Measurements from ENCODE around the gene SERTAD3.

SERTAD3 gene

DNA sequence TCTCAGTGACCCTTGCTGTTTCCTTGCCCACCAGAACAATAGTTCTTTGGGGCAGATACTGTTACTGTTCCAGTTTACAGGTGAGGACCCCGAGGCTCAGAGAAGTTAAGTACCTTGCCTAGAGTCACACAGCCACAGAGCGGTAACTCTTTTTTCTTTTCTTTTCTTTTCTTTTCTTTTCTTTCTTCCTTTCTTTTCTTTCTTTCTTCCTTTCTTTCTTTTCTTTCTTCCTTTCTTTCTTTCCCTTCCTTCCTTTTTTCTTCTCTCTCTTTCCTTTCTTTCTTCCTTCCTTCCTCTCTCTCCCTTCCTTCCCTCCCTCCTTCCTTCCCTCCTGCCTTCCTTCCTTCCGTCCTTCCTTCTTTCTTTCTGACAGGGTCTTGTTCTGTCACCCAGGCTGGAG, 26.1 kb downstream of the SERTAD3 start:
- peaks cover 14% of the 10 kb centered on the region for H3K36me3 ChIP-seq (ENCODE audit: control insufficient read depth, insufficient read depth, low read length)
- 95 to 96% methylated on average over 3 of the region's 3 CpGs for WGBS, 2 experiments (ENCODE audit: insufficient coverage in 2 of 2)
- H3K4me1 ChIP-seq (ENCODE audit: control insufficient read depth, insufficient read depth, low read length, poor library complexity, severe bottlenecking): peaks cover 40% of the 10 kb centered on the region
- H3K9me3 ChIP-seq (ENCODE audit: control insufficient read depth, low read length): no peaks in the 10 kb centered on the region
- no peak overlapping the region for H3K4me3 ChIP-seq (ENCODE audit: extremely low read depth, insufficient read depth, low read length, poor library complexity, severe bottlenecking)
- peak overlapping the region; percentile 71 for H3K27ac ChIP-seq (ENCODE audit: low read depth, low read length, severe bottlenecking)

DNA sequence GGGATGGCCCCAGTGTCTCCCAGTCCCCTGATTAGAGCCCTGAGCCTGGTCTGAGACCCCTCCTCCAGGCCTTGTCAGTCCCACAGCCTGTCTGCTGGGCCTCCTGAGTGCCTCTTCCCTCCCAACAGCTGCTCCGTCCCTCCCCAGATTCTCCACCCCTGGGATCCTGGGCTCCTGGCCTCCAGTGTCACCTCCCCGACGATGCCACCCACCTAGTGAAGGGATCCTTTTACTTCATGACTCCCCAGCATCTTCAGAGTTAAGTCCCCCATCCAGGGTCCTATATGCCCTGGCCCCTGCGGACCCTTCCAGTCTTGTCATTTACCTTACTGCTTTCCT, 26.5 kb downstream of the SERTAD3 start:
- WGBS, 2 experiments (ENCODE audit: insufficient coverage in 2 of 2): 87 to 90% methylated on average over 3 to 4 of the region's 4 CpGs
- no peak overlapping the region for H3K4me3 ChIP-seq (ENCODE audit: extremely low read depth, insufficient read depth, low read length, poor library complexity, severe bottlenecking)

DNA sequence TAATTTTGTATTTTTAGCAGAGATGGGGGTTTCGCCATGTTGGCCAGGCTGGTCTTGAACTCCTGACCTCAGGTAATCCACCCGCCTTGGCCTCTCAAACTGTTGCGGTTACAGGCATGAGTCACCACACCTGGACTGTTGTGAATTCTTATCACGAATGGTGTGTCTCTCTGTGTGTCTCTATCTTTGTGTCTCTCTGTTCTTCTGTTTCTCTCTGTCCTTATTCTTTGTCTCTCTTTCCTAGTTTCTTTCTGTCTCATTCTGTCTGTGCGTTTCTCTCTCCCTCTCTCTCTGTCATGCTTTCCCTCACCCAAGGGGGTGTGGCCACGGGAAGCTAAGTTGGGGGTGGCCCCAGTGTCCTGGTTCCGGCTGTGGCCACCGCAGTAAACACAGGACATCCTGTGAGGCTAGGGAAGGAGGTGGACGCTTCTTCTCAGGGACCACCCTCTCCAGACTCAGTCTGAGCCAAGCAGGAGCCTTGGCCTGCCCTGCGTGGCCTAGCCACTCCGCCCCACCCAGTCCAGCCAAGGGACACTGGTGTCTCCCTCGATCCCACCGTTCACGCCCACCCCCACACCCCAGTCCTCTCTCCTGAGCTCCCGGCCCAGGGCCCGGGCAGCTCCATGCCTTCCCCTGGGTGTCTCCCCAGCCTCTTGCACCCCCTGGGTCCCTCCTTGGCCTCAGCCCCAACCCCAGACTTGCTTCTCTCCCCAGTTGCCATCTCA, 27.1 kb downstream of the SERTAD3 start:
- peaks cover 5% of the 10 kb centered on the region for H3K36me3 ChIP-seq (ENCODE audit: control insufficient read depth, insufficient read depth, low read length)
- WGBS, 2 experiments (ENCODE audit: insufficient coverage in 2 of 2): 80 to 87% methylated on average over 11 to 12 of the region's 16 CpGs
- H3K27ac ChIP-seq (ENCODE audit: low read depth, low read length, severe bottlenecking): peak overlapping the region; percentile 71
- no peaks in the 10 kb centered on the region for H3K9me3 ChIP-seq (ENCODE audit: control insufficient read depth, low read length)
- H3K4me1 ChIP-seq (ENCODE audit: control insufficient read depth, insufficient read depth, low read length, poor library complexity, severe bottlenecking): peaks cover 30% of the 10 kb centered on the region
- no peak overlapping the region for H3K4me3 ChIP-seq (ENCODE audit: extremely low read depth, insufficient read depth, low read length, poor library complexity, severe bottlenecking)

More for the DNA sequence above, 26.5 kb downstream of the SERTAD3 start:
- Histone ChIP-seq H3K4me1 (ENCODE audit: control insufficient read depth, insufficient read depth, low read length, poor library complexity, severe bottlenecking) (peaks cover 36% of the 10 kb centered on the region), H3K9me3 (ENCODE audit: control insufficient read depth, low read length) (no peaks in the 10 kb centered on the region), H3K27ac (ENCODE audit: low read depth, low read length, severe bottlenecking) (peak overlapping the region; percentile 71), H3K36me3 (ENCODE audit: control insufficient read depth, insufficient read depth, low read length) (peaks cover 10% of the 10 kb centered on the region)

DNA sequence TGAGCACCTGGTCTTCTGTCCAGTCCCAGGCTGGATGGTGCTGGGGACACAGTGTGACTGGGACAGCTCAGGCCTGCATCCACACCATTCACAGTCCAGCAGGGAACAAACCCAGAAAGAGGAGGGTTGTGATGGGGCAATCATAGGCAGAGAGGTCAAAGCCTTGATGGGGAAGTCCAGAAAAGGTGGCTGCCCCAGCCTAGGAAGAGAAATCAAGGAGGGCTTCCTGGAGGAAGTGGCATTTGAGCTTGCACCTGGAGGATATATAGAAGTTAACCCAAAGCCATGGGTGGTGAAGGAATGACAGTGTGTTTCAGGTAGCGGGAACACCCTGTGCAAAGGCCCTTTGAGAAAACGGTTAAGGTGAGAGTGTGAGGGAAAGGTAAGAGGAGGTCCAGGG, 28.4 kb downstream of the SERTAD3 start:
- Histone ChIP-seq H3K4me1 (ENCODE audit: control insufficient read depth, insufficient read depth, low read length, poor library complexity, severe bottlenecking) (peaks cover 26% of the 10 kb centered on the region), H3K27ac (ENCODE audit: low read depth, low read length, severe bottlenecking) (no peak overlapping the region), H3K36me3 (ENCODE audit: control insufficient read depth, insufficient read depth, low read length) (no peaks in the 10 kb centered on the region), H3K4me3 (ENCODE audit: extremely low read depth, insufficient read depth, low read length, poor library complexity, severe bottlenecking) (no peak overlapping the region), H3K9me3 (ENCODE audit: control insufficient read depth, low read length) (no peaks in the 10 kb centered on the region)
- WGBS, 2 experiments (ENCODE audit: insufficient coverage in 2 of 2): 94 to 95% methylated on average over 2 of the region's 2 CpGs

DNA sequence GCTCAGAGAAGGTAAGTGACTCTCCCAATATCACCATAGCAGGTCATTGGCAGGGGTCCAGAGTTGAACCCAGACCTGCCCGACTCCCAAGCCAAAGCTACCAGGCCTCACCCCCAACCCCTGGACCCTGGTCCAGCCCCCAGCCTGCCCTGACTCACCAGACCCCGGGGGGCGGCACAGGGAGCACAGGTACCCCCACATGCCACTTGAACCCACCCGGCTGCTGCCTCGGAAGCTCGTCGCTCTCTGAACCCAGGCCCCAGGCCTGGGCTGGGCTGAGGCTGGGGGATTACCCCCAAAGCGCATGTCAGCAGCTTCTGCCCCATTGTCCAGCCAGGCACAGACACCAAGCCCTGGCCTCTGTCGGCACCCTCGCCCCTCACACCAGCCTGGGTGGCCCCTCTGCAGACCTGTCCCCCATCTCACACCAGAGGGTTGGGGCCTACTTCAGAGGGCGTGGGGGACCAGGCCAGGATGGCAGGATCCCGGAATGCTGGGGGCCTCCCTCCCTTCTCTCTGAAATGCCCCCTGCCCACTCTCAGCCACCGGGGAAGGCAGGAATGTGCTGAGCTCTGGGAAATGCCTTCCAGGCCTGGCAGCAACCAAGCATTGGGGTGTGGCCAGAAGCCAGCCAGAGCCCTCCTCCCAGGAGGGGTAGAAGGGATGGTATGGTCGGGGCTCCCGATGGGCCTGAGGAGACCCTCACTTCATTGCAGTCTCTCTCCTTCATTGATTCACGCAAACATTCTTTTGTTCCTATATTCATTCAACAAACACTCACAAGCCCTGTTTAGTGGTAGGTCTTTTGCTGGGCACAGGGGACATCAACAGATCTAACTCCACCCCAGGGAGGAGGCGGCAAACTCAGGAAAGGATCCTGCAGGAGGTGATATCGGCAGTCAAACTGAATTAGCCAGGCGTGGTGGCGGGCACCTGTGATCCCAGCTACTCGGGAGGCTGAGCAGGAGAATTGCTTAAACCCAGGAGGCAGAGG, 29.3 kb downstream of the SERTAD3 start:
- WGBS, 2 experiments (ENCODE audit: insufficient coverage in 2 of 2): 86 to 93% methylated on average over 15 to 17 of the region's 21 CpGs
- H3K9me3 ChIP-seq (ENCODE audit: control insufficient read depth, low read length): no peaks in the 10 kb centered on the region
- H3K27ac ChIP-seq (ENCODE audit: low read depth, low read length, severe bottlenecking): no peak overlapping the region
- no peaks in the 10 kb centered on the region for H3K36me3 ChIP-seq (ENCODE audit: control insufficient read depth, insufficient read depth, low read length)
- H3K4me3 ChIP-seq (ENCODE audit: extremely low read depth, insufficient read depth, low read length, poor library complexity, severe bottlenecking): no peak overlapping the region
- peaks cover 26% of the 10 kb centered on the region for H3K4me1 ChIP-seq (ENCODE audit: control insufficient read depth, insufficient read depth, low read length, poor library complexity, severe bottlenecking)

DNA sequence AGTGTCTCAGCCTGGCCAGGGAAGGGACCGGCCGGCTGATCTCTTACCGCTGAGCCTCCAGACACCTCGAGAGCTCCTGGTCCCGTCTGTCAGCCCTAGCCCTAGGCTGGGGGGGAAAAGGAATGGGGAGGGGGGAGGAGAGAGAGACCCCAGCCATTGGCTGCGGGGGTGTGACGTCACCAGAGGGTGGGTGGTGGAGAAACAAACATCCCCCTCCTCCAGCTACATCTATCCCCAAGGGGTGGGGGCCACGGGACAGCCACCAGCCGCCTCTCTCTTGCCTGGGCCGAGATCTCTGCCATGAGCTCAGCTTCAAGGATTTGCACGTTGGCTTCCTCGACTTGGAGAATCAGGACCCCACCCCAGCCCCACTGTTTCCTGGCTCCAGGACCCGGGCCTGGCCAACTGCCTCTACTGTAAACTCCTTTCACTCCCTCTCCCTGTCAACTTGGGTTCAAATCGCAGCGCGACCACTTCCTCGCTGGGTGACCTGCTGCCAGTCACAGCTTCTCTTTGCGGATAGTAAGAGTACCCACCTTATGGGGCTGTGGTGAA, 30.8 kb downstream of the SERTAD3 start, which contains the start of gene PRX:
Gene PRX, minus strand, starts transcription at position 88 of the 555 bp plus-strand sequence. CDS start 5,446 bp downstream, outside the sequence.
- Histone ChIP-seq H3K9me3 (ENCODE audit: control insufficient read depth, low read length) (no peaks in the 10 kb centered on the region), H3K4me1 (ENCODE audit: control insufficient read depth, insufficient read depth, low read length, poor library complexity, severe bottlenecking) (peaks cover 26% of the 10 kb centered on the region), H3K36me3 (ENCODE audit: control insufficient read depth, insufficient read depth, low read length) (no peaks in the 10 kb centered on the region), H3K4me3 (ENCODE audit: extremely low read depth, insufficient read depth, low read length, poor library complexity, severe bottlenecking) (no peak within 1 kb of the TSS), H3K27ac (ENCODE audit: low read depth, low read length, severe bottlenecking) (peak within 1 kb of the TSS; percentile 0)
- WGBS, 2 experiments (ENCODE audit: insufficient coverage in 2 of 2): 22 to 23% methylated on average over 6 to 11 of the region's 18 CpGs

DNA sequence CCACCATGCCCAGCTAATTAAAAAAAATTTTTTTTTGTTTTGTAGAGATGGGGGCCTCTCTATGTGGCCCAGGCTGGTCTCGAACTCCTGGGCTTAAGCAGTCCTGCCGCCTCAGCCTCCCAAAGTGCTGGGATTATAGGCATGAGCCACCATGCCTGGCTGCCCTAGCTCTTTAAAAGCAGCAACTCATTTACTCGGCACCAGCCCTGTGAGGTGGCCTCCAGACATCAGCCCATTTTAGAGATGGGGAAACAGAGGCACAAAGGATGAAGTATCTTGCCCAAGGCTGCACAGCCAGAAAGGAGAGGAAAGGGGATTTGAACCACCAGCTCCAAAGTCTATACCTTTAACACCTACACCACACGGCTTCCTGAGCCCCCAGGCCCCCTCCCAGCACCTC, 31.3 kb downstream of the SERTAD3 start:
- no peak overlapping the region for H3K27ac ChIP-seq (ENCODE audit: low read depth, low read length, severe bottlenecking)
- H3K4me1 ChIP-seq (ENCODE audit: control insufficient read depth, insufficient read depth, low read length, poor library complexity, severe bottlenecking): peaks cover 25% of the 10 kb centered on the region
- no peaks in the 10 kb centered on the region for H3K9me3 ChIP-seq (ENCODE audit: control insufficient read depth, low read length)
- no peaks in the 10 kb centered on the region for H3K36me3 ChIP-seq (ENCODE audit: control insufficient read depth, insufficient read depth, low read length)
- WGBS, 2 experiments (ENCODE audit: insufficient coverage in 2 of 2): 87 to 94% methylated on average over 3 to 4 of the region's 4 CpGs
- no peak overlapping the region for H3K4me3 ChIP-seq (ENCODE audit: extremely low read depth, insufficient read depth, low read length, poor library complexity, severe bottlenecking)

DNA sequence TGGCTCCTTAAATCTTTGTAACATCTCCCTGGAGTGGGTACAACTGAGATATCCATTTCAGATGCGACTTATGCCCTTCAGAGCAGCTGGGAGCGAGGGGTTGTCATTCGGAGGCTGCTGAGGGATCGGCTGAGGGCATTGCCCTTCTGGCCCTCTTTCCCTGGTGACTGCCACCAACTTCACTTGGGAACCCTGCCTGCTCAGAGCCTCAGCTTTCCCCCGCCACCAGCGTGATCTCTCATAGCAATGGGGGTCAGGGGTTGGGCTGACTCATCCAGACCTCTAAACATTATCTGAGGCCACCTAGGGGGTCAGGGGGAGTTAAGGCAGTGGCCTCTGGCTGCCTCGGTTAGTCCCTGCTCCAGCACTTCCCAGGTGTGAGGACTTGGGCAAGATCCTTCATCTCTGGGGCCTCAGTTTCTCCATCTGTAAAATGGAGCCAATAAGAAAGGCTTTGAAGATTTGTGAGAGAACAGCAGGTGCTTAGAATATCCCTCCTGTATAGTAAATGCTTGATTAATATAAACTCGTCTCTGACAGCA, 32.1 kb downstream of the SERTAD3 start:
- Histone ChIP-seq H3K36me3 (ENCODE audit: control insufficient read depth, insufficient read depth, low read length) (no peaks in the 10 kb centered on the region), H3K27ac (ENCODE audit: low read depth, low read length, severe bottlenecking) (no peak overlapping the region), H3K9me3 (ENCODE audit: control insufficient read depth, low read length) (no peaks in the 10 kb centered on the region), H3K4me3 (ENCODE audit: extremely low read depth, insufficient read depth, low read length, poor library complexity, severe bottlenecking) (no peak overlapping the region), H3K4me1 (ENCODE audit: control insufficient read depth, insufficient read depth, low read length, poor library complexity, severe bottlenecking) (peaks cover 17% of the 10 kb centered on the region)
- 83 to 93% methylated on average over 5 to 7 of the region's 8 CpGs for WGBS, 2 experiments (ENCODE audit: insufficient coverage in 2 of 2)

DNA sequence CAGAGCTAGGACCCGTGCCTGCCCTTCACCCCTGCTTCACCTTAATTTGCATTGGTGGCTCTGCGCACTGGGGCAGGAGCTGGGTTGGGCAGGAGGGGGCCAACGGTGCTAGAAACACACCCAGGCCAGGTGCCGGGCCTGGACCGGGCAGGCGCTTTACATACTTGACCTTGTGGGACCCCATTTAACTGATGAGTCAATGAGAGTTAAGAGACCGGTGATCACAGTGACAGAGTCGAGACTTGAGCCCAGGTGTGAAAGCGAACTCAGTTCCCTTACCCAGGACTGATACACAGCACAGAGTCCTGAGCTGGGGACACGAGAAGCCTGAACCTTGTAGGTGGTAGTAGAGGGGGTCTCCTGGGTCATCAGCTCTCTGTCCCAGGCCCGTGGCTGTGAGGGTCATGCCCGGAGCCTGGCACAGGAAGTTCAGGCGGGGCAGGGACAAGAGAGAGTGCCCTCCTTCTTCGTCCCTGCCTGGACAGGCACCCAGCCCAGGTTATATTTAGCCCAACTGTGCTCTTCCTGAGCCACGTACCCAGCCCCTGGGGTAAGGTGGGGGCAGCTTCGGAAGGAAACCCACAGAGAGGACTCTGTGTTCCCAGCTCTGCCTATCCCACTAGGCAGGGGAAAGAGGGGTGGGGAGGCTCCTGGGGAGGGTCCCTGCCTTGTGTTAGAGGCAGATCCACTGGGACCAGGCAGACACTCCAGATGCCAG, 32.9 kb downstream of the SERTAD3 start:
- Histone ChIP-seq H3K9me3 (ENCODE audit: control insufficient read depth, low read length) (no peaks in the 10 kb centered on the region), H3K27ac (ENCODE audit: low read depth, low read length, severe bottlenecking) (no peak overlapping the region), H3K4me1 (ENCODE audit: control insufficient read depth, insufficient read depth, low read length, poor library complexity, severe bottlenecking) (peaks cover 15% of the 10 kb centered on the region), H3K36me3 (ENCODE audit: control insufficient read depth, insufficient read depth, low read length) (no peaks in the 10 kb centered on the region), H3K4me3 (ENCODE audit: extremely low read depth, insufficient read depth, low read length, poor library complexity, severe bottlenecking) (no peak overlapping the region)
- WGBS, 2 experiments (ENCODE audit: insufficient coverage in 2 of 2): 84 to 89% methylated on average over 15 to 16 of the region's 16 CpGs

DNA sequence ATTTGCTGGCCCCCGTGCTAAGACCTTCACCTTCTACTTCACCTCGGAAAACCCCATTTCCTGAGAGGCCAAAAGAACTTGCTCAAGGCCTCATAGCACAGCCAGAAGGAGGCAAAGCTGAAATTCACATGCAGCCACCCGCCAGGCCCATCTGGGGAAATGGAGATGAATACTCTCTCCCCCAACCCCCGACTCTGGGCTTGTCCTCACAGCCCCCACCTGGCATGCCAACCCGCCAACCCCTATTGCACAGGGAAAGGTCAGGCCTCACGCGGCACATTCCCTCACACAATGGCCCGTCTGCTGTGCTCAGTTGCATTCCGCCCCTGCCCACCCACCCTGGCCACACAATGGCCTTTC, 34.1 kb downstream of the SERTAD3 start:
- Histone ChIP-seq H3K27ac (ENCODE audit: low read depth, low read length, severe bottlenecking) (no peak overlapping the region), H3K4me1 (ENCODE audit: control insufficient read depth, insufficient read depth, low read length, poor library complexity, severe bottlenecking) (peaks cover 15% of the 10 kb centered on the region), H3K9me3 (ENCODE audit: control insufficient read depth, low read length) (no peaks in the 10 kb centered on the region), H3K36me3 (ENCODE audit: control insufficient read depth, insufficient read depth, low read length) (no peaks in the 10 kb centered on the region), H3K4me3 (ENCODE audit: extremely low read depth, insufficient read depth, low read length, poor library complexity, severe bottlenecking) (no peak overlapping the region)
- WGBS, 2 experiments (ENCODE audit: insufficient coverage in 2 of 2): 65 to 71% methylated on average over 6 of the region's 9 CpGs
